ENCODE results near the gene CLK3.

GRCh38 chr15:74621936-74622335, 6.3 kb downstream of the CLK3 start:
- no peak for TF ChIP-seq CTCF (IDR thresholded peaks at IDR 0.05; ENCODE audit: insufficient read depth, low read depth, low read length)
- TF ChIP-seq EZH2 (IDR thresholded peaks at IDR 0.05; ENCODE audit: insufficient read depth, low read length) = no peak
